NCI-H1436 (cell line): ENCODE measurements around the gene SERPINB11.
"Not testable (repeated sequence)": the region's sequence is repeated elsewhere in the genome, so short reads cannot be mapped to it uniquely, and the experiment has no call there.

Experiments
- DNase-seq: peaks from one replicate; lab custom pipeline; 2025; lab: John Stamatoyannopoulos, UW

Gene SERPINB11

GRCh38 chr18:63725682-63726480 lies 23.1 kb downstream of the SERPINB11 start:
- no peak for DNase-seq

GRCh38 chr18:63730773-63731172 lies 28.0 kb downstream of the SERPINB11 start:
- no peak for DNase-seq

- no peak for DNase-seq
Measured at GRCh38 chr18:63731215-63731614, 28.5 kb downstream of the SERPINB11 start.

GRCh38 chr18:63736876-63737275 lies 34.1 kb downstream of the SERPINB11 start:
- no peak for DNase-seq

- DNase-seq: no peak
Measured at GRCh38 chr18:63741769-63742168, 39.0 kb downstream of the SERPINB11 start.

GRCh38 chr18:63747006-63747405 lies 44.2 kb downstream of the SERPINB11 start:
- DNase-seq: no peak

- no peak for DNase-seq
Measured at GRCh38 chr18:63749489-63749888, 46.7 kb downstream of the SERPINB11 start.

- no peak for DNase-seq
Measured at GRCh38 chr18:63752636-63753035, 49.9 kb downstream of the SERPINB11 start.

- DNase-seq: no peak
Measured at GRCh38 chr18:63753676-63754075, 50.9 kb downstream of the SERPINB11 start.

DNA sequence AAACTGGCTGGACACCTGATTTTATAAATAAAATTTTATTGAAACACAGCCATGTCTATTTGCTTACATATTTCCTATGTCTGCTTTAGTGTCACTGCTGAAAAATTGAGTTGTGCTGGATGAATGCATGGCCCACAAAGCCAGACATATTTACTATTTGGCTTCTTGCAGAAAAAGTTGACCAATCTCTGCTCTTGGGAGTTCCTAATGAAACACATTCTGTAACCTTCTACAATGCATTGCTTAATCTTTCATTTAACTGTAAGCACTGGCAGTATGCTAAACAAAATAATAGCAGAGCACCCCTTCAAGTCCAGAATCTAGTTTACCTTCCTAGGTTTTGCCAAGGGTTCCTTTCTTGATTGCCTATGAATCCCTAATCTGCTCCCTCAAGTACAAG lies 54.8 kb downstream of the SERPINB11 start:
- DNase-seq: no peak

DNA sequence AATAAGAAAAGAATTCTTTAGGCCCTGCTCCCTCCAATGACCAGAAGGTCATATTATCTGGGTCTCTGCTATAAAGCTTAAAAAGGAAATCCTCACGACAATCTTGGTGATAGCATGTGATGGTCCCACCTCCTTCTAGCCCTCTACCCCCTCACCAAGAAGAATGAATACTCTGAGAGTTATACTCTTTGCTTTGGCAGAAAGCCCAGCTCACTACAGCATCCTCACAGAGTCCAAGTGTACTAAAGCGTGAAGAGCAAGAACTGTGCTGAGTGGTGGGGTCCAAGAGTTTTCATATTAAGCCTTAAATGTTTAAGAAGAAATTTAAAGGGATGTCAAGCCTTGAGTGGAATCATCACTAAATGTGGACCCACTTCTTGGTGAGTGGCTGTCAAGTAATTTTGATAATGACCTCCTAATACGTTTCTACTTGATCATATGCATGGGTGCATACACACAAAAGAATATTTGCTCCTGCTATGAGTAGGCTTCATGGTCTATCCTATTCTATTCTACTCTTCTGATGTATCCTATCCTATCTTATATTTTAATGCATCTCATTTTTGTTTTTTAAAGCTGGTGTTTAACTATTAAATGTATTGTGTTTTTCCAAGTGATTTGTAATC lies 56.0 kb downstream of the SERPINB11 start:
- DNase-seq: no peak

DNA sequence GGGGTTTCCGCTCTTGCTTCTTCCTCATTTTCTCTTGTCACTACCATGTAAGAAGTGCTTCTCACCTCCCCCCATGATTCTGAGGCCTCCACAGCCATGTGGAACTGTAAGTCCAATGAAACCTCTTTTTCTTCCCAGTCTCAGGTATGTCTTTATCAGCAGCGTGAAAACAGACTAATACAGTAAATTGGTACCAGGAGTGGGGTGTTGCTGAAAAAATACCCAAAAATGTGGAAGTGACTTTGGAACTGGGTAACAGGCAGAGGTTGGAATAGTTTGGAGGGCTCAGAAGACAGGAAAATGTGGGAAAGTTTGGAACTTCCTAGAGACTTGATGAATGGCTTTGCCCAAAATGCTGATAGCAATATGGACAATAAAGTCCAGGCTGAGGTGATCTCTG lies 57.0 kb downstream of the SERPINB11 start:
- DNase-seq: not testable (repeated sequence)

DNA sequence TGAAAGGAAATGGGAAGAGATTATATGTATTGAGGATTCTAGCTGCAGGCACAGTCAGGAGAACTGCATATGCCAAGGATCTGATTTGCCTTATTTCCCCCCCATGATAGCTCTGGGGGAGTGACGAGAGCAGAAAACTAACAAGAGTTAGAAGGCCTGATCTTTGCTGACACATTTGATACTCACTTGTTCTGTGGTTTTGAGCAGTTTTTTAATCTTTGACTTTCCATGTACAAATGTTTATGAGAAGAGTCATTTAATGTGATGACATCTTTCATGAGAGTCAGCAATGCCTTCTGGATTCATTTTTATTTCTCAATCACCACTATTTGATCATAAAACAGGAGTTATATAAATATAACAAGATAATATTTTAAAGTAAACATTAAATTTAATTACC lies 59.8 kb downstream of the SERPINB11 start:
- no peak for DNase-seq

GRCh38 chr18:63763831-63764600 lies 61.3 kb downstream of the SERPINB11 start:
- DNase-seq: no peak

DNA sequence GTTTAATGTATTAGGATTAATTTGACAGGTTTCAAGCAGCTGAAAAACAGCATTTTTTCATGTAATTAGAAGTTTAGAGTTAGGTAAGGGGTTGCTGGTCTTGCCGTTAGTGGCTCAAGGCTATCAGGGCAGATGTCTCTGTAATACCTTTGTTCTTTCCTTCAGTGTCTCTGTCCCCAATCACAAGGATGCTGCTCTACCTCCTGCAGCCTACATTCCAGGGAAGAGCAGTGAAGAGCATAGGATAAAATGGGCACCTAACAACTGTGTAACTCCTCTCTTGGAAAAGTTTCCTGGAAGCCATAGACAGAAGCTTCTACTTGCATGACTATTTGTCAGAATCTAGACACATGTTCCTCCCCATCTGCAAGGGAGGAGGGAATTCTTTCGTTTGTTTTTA lies 63.1 kb downstream of the SERPINB11 start:
- DNase-seq: no peak
